Stimulated activated CD4-positive, alpha-beta T cell treated with anti-CD3 and anti-CD28 coated beads, Interleukin-2, amount 100 ng/mL, for 4 hours (primary cell): ENCODE measurements around the gene CUEDC2.

ENCODE experiments used
- DNase-seq: peaks from one replicate; pipeline ENCODE4 v3.0.0-alpha.2; 2020; ENCODE audit warnings: low read depth

The CUEDC2 gene

DNA sequence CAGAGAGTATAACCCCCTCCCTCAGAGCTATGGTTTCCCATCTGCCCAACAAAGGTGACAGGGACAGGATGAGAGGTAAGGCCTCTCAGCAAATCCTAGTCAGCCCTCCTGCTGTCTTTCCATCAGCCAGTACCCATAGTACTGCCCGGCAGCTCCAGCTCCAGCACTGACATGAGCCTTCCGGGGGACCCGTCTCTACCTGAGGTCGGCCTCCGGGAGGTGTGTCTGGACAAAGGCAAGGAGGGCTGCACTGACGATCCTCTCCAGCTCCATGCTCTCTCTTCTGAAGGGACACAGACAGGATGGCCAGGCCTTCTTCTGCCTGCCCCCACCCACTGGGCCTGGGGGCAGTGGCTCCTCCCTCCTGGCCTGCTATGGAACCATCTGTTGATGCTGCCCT lies 7.5 kb downstream of the CUEDC2 start:
- DNase-seq = no peak

DNA sequence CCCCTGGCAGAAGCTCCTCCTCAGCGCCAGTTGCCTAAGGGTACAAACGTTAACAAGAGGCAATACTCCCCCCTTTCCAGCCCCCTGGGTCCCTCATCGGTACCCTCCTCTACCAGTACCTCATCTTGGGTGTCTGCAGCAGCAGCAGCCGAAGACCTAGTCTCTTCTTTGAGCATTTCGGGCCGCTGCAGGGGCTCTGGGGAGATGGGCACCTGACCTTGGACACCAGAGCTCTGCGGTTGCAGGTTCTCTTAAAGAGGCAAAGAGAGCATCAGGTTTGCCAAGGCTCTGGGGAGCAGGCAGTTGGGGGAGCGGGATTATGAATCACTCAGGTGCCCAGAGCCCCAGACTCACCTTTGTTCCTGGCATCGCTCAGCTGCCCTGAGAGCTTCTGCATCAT lies 8.2 kb downstream of the CUEDC2 start:
- DNase-seq = no peak

DNA sequence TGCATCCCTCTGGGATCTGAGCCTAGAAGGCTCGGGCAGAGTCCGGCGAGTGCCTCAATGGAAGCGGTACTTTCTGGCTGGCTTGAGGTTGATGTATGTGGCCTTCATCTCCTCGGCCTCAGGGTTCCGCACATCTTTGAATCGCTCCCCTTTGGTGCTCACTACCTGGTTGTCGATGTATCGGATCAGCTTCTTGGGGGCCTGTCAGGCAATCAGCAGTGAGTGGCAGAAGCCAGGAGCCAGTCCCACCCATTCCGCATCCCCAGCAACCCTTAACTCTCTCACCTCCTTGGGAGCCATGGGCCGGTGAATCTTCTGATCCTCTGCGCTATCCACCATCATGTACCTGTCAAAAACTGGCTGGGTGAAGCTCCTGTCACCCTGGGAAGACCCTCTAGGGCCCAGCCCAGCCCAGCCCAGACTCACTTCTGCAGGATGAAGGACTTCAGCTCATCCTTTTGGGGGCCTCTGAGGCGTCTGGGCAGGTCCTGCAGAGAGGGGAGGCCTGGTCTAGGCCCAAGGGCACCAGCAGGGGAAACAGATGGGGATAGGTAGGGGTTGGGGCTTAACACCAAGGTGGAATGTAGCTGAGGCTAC lies 8.9 kb downstream of the CUEDC2 start:
- DNase-seq = no peak

DNA sequence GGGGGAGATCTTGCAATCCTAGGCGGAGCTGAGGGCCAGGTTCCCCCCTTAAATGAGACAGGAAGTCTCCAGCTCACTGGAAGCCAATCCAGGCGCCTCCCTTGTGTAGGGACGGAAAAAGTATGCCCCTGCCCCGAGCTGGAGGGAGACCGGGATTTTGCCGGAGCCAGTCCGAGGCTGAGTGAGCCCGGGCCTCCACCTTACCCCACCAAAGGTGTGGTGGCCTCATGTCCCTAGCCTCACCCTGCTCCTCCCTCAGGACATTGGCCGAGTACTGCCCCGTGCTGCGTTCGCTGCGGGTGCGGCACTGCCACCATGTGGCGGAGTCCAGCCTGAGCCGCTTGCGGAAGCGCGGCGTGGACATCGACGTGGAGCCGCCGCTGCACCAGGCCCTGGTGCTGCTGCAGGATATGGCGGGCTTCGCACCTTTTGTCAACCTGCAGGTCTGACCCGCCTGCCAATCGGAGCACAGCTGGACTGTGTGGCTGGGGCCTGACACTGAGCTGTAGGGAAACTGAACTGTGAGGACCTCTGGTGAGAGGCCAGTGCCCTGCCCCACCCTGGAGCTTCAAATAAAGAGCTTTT lies 9.7 kb downstream of the CUEDC2 start:
- no peak for DNase-seq

DNA sequence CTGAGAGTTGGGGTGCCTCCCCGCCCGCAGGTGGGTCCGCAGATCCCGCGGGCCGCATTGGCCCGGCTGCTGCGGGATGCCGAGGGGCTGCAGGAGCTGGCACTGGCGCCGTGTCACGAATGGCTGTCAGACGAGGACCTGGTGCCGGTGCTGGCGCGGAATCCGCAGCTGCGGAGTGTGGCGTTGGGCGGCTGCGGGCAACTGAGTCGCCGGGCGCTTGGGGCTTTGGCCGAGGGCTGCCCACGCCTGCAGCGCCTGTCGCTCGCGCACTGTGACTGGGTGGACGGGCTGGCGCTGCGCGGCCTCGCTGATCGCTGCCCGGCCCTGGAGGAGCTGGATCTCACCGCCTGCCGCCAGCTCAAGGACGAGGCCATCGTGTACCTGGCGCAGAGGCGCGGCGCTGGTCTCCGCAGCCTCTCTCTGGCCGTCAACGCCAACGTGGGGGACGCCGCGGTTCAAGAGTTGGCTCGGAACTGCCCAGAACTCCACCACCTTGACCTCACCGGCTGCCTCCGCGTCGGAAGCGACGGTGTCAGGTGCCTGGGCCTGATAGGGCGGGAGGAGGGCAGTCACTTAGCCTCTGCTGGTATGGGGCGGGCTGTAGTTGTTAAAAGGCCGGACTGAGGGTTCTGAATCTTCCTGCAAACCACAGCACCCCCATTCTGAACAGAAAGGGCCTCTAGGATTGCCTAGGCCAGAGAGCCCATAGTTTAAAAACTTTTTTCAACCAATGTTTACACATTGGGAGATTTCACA lies 10.4 kb downstream of the CUEDC2 start:
- DNase-seq = no peak

GRCh38 chr10:102421507-102421756 lies 10.9 kb downstream of the CUEDC2 start:
- DNase-seq = no peak

- peak; percentile 88 for DNase-seq
These were observed 11.5 kb downstream of the CUEDC2 start, which contains the start of gene FBXL15 for GRCh38 chr10:102420714-102421506. TSS of gene FBXL15 (plus strand) at chr10:102420836. CDS start at chr10:102421130, 294 bp downstream.

- no peak for DNase-seq
These were observed 12.1 kb downstream of the CUEDC2 start for GRCh38 chr10:102420181-102420713.

DNA sequence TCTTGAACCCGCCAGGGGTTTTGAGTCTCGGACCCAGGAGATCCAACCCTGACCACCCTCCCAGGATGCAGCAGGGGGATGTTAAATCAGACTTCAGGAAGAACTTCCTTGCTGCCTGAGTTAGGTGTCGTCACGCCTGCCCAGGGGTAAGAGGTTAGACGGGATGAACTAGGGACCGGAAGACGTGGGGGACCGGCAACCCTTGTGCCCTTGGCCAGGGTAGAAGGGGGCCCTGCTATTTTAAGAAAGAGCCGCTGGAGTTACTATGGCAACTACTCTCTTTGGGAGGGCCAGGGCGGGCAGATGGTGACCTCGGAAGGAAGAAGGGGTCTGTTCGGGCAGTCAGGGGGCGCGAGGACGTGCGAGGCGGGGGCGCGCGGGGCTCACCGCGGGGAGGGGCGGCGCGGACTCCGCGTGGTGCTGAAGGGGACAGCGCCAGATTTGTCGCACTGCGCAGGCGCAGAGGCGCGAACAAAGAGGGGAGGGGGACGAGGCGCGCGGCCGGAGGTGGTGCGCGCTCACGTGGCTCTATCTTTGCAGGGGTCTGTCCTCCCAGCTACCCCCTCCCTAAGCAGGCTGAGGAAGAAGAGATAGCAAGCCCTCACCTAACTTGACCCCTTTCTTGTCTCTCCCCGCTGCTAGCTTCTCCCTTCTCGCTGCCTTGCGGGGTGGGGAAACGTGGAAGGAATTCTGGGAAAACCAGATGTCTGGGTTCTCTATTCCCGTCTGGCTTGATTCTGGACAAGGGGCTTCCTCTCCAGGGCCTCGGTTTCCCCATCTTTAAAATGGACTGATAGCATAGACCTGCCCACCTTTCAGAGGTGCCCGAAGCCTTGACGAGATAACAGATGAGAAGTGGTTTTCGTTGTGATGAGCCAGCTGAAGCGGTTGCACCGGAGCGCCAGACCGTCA lies 12.8 kb downstream of the CUEDC2 start:
- DNase-seq = peak; percentile 39

GRCh38 chr10:102418622-102419268 lies 13.6 kb downstream of the CUEDC2 start, which contains the start of gene PSD:
TSS of gene PSD (minus strand) at chr10:102418785. CDS start at chr10:102417038, 1,747 bp downstream.
- DNase-seq = no peak

- DNase-seq = no peak
These were observed 15.7 kb downstream of the CUEDC2 start for GRCh38 chr10:102416695-102417094.

DNA sequence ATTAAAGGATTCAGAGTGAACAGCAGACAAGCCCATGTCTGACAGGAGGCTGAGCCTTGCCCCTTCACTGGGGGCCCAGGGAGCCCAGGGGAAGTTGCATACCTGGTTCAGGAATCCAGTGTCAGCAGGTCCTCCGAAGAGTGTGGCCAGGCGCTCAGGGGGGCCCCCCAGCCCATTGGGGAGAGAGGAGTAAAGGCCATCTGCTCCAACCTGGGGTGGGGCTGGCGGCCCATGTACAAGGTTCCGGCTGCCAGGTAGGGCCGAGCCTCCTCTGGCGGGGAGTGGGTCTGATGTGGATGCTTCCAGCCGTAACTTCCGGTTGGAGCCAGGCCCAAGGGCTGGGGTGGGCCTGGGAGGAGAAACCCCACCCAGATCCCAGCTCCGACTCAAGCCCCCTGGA lies 16.1 kb downstream of the CUEDC2 start:
- DNase-seq = no peak

DNA sequence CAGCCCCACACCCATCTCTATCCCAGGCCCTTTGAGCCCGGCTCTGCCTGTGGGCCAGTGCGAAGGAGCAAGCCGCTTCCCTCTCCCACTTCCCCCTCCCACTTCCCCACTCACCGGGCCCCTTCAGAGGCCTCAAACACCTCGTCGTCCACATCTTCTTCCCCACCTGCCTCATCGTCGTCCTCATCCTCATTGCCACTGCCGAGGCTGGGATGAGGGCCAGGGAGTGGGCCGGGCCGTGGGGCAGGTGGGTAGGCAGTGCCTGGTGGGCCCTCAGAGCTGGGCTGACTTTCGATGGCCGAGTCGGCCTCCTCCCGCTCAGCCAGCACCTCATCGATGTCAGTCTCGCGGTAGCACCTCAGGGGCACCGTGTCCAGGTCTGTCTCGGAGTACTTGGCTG lies 17.6 kb downstream of the CUEDC2 start:
- no peak for DNase-seq

DNA sequence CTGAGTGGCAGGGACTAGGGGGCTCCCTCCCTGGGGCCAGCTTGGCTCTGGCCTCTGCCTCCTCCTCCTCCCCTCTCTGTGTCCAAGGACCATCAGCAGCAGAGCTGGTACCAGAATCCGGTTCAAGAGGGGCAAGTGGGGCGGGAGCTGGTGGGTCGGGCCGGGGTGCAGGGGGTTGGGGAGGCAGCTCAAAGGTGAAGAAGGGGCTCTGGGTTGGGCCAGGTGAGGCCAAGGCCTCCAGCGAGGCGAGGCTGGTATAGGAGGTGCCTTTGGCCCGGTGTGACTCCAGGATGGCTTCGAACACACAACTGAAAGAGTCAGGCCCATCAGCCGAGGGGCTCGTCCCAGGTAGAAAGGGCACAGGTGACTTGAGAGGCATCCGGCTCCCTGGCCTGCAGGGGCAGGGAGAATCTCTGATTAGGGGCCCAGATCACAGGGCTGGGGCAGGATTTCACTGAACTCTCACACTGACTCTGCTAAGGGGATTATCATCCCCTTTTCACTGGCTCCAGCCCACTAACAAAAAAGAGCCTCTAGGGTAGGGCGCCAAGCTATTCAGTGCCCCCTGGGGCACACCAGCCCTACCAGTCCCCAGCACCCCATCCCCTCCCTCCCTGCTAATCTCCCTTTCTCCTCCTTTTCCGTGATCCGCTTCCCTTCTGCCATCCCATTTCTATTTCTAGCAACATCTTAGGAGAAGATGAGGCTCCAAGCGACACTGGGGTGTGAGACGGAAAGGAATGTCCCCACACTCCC lies 18.4 kb downstream of the CUEDC2 start:
- DNase-seq = no peak

DNA sequence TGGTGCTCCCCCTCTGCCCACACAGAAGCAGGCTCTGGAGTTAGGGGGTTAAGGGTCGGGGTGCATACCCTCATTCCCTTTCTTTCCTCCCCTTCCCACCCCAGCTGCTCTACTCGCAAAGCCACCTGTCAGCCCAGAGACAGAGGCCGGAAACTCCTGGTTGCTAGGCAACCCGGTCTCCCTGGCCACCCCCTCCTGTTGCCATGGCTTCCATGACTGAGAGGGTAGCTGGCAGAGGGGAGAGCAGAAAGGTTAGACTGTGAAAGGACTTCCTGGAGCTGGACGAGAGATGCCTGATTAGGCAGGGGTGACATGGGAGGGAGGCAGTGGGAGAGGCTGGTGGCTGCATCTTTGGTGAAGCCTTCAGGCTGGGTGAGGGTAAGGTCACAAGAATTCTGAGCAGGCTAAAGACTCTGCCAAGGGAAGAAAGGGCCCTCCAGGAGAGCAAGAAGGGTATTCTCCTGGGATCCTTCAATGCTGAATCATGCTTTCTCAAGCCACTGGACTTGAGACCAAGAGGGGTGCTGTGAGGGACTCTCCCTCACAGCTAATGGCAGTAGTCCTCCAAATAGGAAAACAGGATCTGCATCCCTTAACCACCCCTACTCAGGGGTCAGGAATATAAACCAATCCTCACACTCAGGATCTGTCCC lies 19.2 kb downstream of the CUEDC2 start:
- peak; percentile 26 for DNase-seq

DNA sequence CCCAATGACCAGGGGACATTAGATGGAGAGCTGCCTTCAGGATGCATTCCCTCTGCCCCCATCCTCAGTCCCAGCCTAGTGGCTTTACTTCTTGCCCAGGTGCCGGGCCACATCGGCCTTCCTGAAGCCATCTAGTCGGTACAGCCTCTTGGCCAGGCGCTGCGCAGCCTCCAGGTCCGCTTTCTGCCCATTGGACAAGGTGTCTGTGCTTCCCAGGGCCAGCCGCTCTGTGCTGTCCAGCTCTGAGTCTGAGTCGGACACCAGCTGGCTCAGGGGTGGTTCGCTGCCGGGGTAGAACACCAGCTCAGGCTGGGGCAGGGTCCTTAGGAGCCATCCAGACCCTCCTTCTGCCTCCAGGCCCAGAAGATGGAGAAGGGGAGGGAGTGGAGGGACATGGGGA lies 20.1 kb downstream of the CUEDC2 start:
- no peak for DNase-seq

DNA sequence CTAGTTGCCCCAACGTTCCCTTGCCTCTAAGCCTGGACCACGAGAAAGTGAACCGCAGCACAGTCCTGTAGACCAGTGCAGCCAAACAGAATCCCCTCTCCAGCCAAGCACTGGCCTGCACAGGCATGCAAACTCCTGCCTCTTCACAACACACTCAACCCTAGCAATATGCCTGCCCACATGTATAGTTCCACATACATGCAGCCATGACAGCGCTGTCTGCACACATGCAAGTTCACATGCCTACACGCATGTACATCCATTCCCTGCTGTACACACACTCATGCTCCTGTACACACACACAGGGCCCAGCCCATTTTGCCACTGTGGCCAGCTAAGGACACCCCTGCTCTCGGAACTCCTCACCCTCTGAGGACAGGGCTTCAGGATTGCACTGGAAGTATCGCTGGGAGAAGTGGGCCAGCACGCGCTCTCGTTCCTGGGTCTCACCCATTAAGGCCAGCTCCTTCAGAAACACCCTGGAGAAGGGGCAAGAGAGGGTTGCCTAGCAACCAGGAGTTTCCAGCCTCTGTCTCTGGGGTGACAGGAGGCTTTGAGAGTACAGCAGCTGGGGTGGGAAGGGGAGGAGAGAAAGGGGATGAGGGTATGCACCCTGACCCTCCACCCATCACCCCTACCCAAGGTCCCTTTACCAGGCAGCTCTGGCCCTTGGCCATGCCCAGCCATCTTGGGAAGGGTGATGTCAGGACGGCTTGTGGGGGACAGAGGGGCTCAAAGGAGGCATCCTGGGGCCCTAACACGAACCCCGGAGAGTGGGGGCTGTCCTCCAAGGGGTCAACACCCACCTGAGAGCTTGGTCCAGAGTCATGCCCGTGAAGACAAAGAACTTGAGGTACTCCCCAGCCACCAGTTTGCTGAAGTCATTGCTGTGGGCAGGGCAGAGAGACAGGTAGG lies 20.8 kb downstream of the CUEDC2 start:
- no peak for DNase-seq

GRCh38 chr10:102410429-102411073 lies 21.8 kb downstream of the CUEDC2 start:
- DNase-seq = peak; percentile 75
